ENCODE results near the gene PRB2. TPM values are rescaled to one million over a fixed set of nuclear protein-coding genes. Genes with fewer than 3 reads are reported as not detected.
"Not testable (repeated sequence)": the region's sequence is repeated elsewhere in the genome, so short reads cannot be mapped to it uniquely, and the experiment has no call there.

PRB2 gene
- total RNA-seq, 6 experiments from 2014 or later: not detected

DNA sequence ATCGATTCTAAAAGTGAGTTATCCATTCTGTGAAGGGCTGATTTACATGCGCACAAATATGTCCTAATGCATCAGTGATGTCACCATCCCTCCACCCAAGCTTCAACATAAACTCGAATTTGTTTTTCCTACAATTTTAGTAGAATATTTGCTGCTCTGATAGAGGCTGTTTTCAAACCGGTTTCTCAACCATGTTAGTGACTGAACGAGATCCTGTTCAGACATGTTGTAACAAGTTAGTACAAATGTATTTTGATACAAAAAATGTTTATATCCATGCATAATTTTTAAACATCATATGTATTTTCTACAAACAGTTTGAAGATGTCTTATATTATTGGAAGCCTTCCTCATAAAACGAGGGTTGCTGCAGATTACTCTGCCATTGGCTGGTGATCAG is 12.7 kb upstream of the PRB2 start:
- TF ChIP-seq, protein P1, sequence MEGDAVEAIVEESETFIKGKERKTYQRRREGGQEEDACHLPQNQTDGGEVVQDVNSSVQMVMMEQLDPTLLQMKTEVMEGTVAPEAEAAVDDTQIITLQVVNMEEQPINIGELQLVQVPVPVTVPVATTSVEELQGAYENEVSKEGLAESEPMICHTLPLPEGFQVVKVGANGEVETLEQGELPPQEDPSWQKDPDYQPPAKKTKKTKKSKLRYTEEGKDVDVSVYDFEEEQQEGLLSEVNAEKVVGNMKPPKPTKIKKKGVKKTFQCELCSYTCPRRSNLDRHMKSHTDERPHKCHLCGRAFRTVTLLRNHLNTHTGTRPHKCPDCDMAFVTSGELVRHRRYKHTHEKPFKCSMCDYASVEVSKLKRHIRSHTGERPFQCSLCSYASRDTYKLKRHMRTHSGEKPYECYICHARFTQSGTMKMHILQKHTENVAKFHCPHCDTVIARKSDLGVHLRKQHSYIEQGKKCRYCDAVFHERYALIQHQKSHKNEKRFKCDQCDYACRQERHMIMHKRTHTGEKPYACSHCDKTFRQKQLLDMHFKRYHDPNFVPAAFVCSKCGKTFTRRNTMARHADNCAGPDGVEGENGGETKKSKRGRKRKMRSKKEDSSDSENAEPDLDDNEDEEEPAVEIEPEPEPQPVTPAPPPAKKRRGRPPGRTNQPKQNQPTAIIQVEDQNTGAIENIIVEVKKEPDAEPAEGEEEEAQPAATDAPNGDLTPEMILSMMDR (IDR thresholded peaks at IDR 0.05): no peak
- Mint-ChIP-seq H3K4me1 (ENCODE audit: low read depth) (no peaks in the 10 kb centered on the region), H3K36me3 (ENCODE audit: low read depth) (peaks cover 4% of the 10 kb centered on the region; the same call in 1 of the 2 replicates), H3K27ac (no peak overlapping the region), H3K4me3 (no peak overlapping the region), H3K27me3 (ENCODE audit: insufficient read depth) (no peaks in the 10 kb centered on the region; the same call in 1 of the 2 replicates), H3K9me3 (peaks cover 51% of the 10 kb centered on the region)
- no peak for DNase-seq

DNA sequence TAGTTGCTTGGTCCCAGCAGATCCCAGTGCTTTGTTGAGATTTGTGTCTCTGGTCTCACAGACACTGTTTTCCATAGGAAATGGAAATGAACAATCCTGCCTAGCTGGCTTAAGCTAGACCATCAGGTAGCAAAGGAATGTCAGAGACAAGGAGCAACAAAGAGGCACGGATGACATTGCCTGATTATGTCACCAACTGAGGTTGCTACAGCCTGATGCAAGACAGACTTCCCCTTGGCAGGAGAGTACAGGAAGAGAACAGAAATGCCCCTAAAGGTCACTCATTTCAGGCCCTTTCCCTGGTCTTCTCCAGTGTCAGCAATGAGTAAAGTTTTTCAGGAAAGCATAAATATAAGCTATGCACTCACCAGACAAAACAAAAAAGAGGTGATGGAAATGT is 2.0 kb upstream of the PRB2 start:
- TF ChIP-seq, protein P1 (IDR thresholded peaks at IDR 0.05): no peak
- Mint-ChIP-seq H3K27me3 (ENCODE audit: insufficient read depth) (no peaks in the 10 kb centered on the region), H3K36me3 (ENCODE audit: low read depth) (no peaks in the 10 kb centered on the region), H3K27ac (no peak overlapping the region), H3K4me1 (ENCODE audit: low read depth) (no peaks in the 10 kb centered on the region), H3K9me3 (peaks cover 4% of the 10 kb centered on the region), H3K4me3 (no peak overlapping the region)
- no peak for DNase-seq

DNA sequence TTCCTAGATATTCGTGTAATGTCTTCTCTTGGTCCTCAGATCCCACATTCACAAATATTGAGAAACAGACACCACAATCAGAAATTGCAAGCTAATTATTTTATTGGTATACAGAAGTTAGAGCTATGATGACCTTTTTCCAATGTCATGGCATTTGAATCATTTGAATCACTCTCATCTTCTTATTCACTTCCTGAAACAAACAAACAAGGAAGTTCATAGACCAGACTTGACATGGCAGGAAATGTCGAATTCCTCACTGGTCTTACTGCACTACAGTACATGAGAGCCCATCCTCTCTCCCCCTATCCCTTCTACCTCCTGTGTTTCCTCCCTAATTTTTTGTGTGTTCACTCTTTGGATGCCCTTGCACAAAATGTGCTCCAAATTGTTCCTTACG is 3.9 kb downstream of the PRB2 start:
- H3K4me1 Mint-ChIP-seq (ENCODE audit: low read depth); H3K36me3 Mint-ChIP-seq (ENCODE audit: low read depth); DNase-seq; H3K9me3 Mint-ChIP-seq; H3K4me3 Mint-ChIP-seq; H3K27ac Mint-ChIP-seq; H3K27me3 Mint-ChIP-seq (ENCODE audit: insufficient read depth): not testable (repeated sequence)

DNA sequence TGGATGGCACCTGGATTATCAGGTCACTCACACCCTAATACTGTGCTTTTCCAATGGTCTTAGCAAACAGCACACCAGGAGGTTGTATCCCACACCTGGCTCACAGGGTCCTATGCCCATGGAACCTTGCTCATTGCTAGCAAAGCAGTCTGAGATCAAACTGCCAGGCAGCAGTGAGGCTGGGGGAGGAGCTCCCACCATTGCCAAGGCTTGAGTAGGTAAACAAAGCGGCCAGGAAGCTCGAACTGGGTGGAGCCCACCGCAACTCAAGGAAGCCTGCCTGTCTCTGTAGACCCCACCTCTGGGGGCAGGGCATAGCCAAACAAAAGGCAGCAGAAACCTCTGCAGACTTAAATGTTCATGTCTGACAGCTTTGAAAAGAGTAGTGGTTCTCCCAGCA is 17.9 kb downstream of the PRB2 start:
- not testable (repeated sequence) for H3K27me3 Mint-ChIP-seq (ENCODE audit: insufficient read depth); DNase-seq; H3K36me3 Mint-ChIP-seq (ENCODE audit: low read depth); H3K4me3 Mint-ChIP-seq; H3K4me1 Mint-ChIP-seq (ENCODE audit: low read depth); H3K9me3 Mint-ChIP-seq; H3K27ac Mint-ChIP-seq

DNA sequence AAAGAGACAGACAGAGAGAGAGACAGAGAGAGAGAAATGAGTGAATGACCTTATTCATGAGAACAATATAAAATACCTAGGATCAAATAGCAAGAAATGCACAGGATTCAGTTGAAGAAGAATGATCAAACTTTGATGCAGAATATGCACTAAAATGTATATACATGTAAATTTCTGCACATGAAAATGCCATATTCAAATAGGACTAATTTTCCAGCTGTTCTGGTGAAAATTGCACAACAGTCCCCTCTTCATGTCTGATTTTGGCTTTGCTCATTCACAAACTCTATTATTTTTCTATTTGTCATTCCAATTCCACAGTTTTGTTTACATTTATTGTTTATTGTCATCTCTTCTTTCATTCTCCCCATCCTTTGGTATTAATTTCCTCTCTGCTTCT is 34.2 kb downstream of the PRB2 start:
- Mint-ChIP-seq H3K4me1 (ENCODE audit: low read depth) (no peaks in the 10 kb centered on the region), H3K9me3 (no peaks in the 10 kb centered on the region), H3K4me3 (no peak overlapping the region), H3K36me3 (ENCODE audit: low read depth) (no peaks in the 10 kb centered on the region), H3K27ac (no peak overlapping the region), H3K27me3 (ENCODE audit: insufficient read depth) (no peaks in the 10 kb centered on the region)
- DNase-seq: no peak
- TF ChIP-seq, protein P1 (IDR thresholded peaks at IDR 0.05): no peak

DNA sequence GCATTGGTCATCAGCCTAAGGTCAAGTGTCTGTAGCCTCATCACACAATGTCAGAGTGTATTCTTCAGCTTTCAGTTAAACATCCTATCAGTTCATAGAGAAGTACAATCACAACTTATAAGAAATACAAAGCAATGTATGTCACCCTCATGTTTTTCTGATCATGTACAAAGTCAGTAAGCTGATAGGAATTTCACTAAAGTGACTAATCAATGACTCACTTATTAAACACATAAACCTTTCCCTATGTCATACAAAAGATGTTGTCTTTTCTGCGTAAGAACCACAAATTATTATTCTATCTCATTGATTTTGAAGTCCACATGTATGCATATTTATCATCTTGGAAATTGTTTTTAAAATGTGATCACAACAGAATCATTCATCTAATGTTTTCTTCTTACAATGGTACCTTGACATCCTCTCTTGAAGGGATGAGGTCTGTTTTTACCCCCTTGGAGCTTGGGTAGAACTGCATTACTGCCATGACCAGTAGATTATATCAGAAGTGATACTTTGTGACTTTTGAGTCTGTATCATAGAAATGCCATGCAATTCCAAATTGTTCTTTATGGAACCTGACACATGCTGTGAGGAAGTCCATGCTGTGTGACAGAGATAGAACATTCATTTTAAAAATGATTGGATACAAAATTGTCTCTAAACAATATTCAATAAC is 35.0 kb downstream of the PRB2 start:
- not testable (repeated sequence) for H3K4me1 Mint-ChIP-seq (ENCODE audit: low read depth); H3K4me3 Mint-ChIP-seq; H3K36me3 Mint-ChIP-seq (ENCODE audit: low read depth); H3K27ac Mint-ChIP-seq; H3K27me3 Mint-ChIP-seq (ENCODE audit: insufficient read depth); H3K9me3 Mint-ChIP-seq; DNase-seq

DNA sequence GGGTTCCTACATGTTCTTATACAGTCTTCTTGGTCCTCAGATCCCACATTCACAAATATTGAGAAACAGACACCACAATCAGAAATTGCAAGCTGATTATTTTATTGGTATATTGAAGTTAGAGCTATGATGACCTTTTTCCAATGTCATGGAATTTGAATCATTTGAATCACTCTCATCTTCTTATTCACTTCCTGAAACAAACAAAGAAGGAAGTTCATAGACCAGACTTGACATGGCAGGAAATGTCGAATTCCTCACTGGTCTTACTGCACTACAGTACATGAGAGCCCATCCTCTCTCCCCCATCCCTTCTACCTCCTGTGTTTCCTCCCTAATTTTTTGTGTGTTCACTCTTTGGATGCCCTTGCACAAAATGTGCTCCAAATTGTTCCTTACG is 43.6 kb downstream of the PRB2 start:
- not testable (repeated sequence) for H3K27ac Mint-ChIP-seq; H3K27me3 Mint-ChIP-seq (ENCODE audit: insufficient read depth); H3K4me3 Mint-ChIP-seq; H3K36me3 Mint-ChIP-seq (ENCODE audit: low read depth); DNase-seq; H3K4me1 Mint-ChIP-seq (ENCODE audit: low read depth)
- H3K9me3 Mint-ChIP-seq: peaks cover 20% of the 10 kb centered on the region

DNA sequence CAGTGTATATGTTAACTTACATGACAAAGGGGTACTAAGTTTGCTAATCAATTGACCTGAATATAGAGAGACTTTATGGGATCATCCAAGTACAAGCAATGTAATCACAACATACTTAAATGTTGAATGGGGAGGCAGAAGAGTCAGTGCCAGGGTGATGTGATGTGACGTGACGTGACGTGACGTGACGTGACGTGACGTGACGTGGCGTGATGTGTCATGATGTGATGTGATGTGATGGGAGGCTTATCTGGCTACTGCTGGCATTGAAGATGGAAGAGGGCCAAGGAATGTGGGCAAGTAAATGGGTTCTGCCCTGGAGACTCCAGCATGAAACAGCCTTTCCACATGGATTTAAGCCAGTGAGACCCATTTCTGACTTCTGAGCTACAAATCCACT is 46.9 kb downstream of the PRB2 start:
- H3K4me3 Mint-ChIP-seq: no peak overlapping the region
- DNase-seq: no peak
- no peak overlapping the region for H3K27ac Mint-ChIP-seq
- H3K36me3 Mint-ChIP-seq (ENCODE audit: low read depth): no peaks in the 10 kb centered on the region
- no peaks in the 10 kb centered on the region for H3K4me1 Mint-ChIP-seq (ENCODE audit: low read depth)
- no peaks in the 10 kb centered on the region; the same call in 1 of the 2 replicates for H3K27me3 Mint-ChIP-seq (ENCODE audit: insufficient read depth)
- H3K9me3 Mint-ChIP-seq: peaks cover 27% of the 10 kb centered on the region
- TF ChIP-seq, protein P1 (IDR thresholded peaks at IDR 0.05): no peak
